ENCODE measurements around the gene FANCE. TPM values are rescaled to one million over a fixed set of nuclear protein-coding genes. Genes with fewer than 3 reads are reported as not detected.

Gene FANCE
- total and polyA plus RNA-seq, 5 donors, result 1.3 to 4.7 (median 2.7) TPM

- H3K27ac ChIP-seq (ENCODE audit: low read length), result peak within 1 kb of the TSS; percentile 82
- intact Hi-C loops (cut with DNase I), result no loop called here
- H3K4me1 ChIP-seq (ENCODE audit: control insufficient read depth, insufficient read depth, low read length), result peaks cover 4% of the 10 kb centered on the region
- ATAC-seq (peak; percentile 90 to 91), DNase-seq (peak; percentile 95 to 97 (median 96))
- H3K4me3 ChIP-seq (ENCODE audit: low read length), result peak within 1 kb of the TSS; percentile 48
- under 1% methylated on average over 86 of the region's 86 CpGs for WGBS
- H3K27me3 ChIP-seq (ENCODE audit: control insufficient read depth, insufficient read depth), result no peaks in the 10 kb centered on the region
- H3K9me3 ChIP-seq (ENCODE audit: control insufficient read depth, low read length), result no peaks in the 10 kb centered on the region
Measured at GRCh38 chr6:35468181-35468979, 16.2 kb downstream of the FANCE start, which contains the start of gene RPL10A. TSS of gene RPL10A (plus strand) at chr6:35468401. CDS start at chr6:35468435, 34 bp downstream.

- Histone ChIP-seq H3K9me3 (ENCODE audit: control insufficient read depth, low read length) (no peaks in the 10 kb centered on the region), H3K27ac (ENCODE audit: low read length) (peak overlapping the region; percentile 82), H3K4me3 (ENCODE audit: low read length) (peak overlapping the region; percentile 48), H3K27me3 (ENCODE audit: control insufficient read depth, insufficient read depth) (no peaks in the 10 kb centered on the region), H3K4me1 (ENCODE audit: control insufficient read depth, insufficient read depth, low read length) (peaks cover 4% of the 10 kb centered on the region)
- 4% methylated on average over 37 of the region's 37 CpGs for WGBS
- intact Hi-C loops (cut with DNase I), result no loop called here
- ATAC-seq (peak; percentile 30 to 43), DNase-seq (peak in 2 of 3 donors; percentile 58 to 74)
Measured at GRCh38 chr6:35468980-35469750, 17.0 kb downstream of the FANCE start.

GRCh38 chr6:35469751-35470662 is 17.9 kb downstream of the FANCE start:
- no peak for DNase-seq
- no peak for ATAC-seq
- intact Hi-C loops (cut with DNase I), result no loop called here

GRCh38 chr6:35470663-35471120 is 18.6 kb downstream of the FANCE start:
- Histone ChIP-seq H3K27ac (ENCODE audit: low read length) (no peak overlapping the region), H3K4me3 (ENCODE audit: low read length) (no peak overlapping the region), H3K9me3 (ENCODE audit: control insufficient read depth, low read length) (no peaks in the 10 kb centered on the region), H3K4me1 (ENCODE audit: control insufficient read depth, insufficient read depth, low read length) (peaks cover 4% of the 10 kb centered on the region), H3K27me3 (ENCODE audit: control insufficient read depth, insufficient read depth) (no peaks in the 10 kb centered on the region)
- WGBS, result 64% methylated on average over 3 of the region's 3 CpGs
- intact Hi-C loops (cut with DNase I), result no loop called here
- ATAC-seq (no peak), DNase-seq (no peak)

More at GRCh38 chr6:35469751-35470662, 17.9 kb downstream of the FANCE start:
- peak overlapping the region; percentile 20 for H3K27ac ChIP-seq (ENCODE audit: low read length)
- no peaks in the 10 kb centered on the region for H3K9me3 ChIP-seq (ENCODE audit: control insufficient read depth, low read length)
- no peaks in the 10 kb centered on the region for H3K27me3 ChIP-seq (ENCODE audit: control insufficient read depth, insufficient read depth)
- H3K4me3 ChIP-seq (ENCODE audit: low read length), result peak overlapping the region; percentile 48
- WGBS, result 52% methylated on average over 18 of the region's 18 CpGs
- H3K4me1 ChIP-seq (ENCODE audit: control insufficient read depth, insufficient read depth, low read length), result peaks cover 4% of the 10 kb centered on the region

- DNase-seq (no peak), ATAC-seq (no peak)
- Histone ChIP-seq H3K27ac (ENCODE audit: low read length) (no peak overlapping the region), H3K9me3 (ENCODE audit: control insufficient read depth, low read length) (no peaks in the 10 kb centered on the region), H3K27me3 (ENCODE audit: control insufficient read depth, insufficient read depth) (no peaks in the 10 kb centered on the region), H3K4me3 (ENCODE audit: low read length) (no peak overlapping the region), H3K4me1 (ENCODE audit: control insufficient read depth, insufficient read depth, low read length) (peaks cover 4% of the 10 kb centered on the region)
- intact Hi-C loops (cut with DNase I), result no loop called here
- WGBS, result 59% methylated on average over 8 of the region's 8 CpGs
Measured at GRCh38 chr6:35471836-35472345, 19.8 kb downstream of the FANCE start.

- no peaks in the 10 kb centered on the region for H3K9me3 ChIP-seq (ENCODE audit: control insufficient read depth, low read length)
- H3K4me3 ChIP-seq (ENCODE audit: low read length), result no peak overlapping the region
- no peaks in the 10 kb centered on the region for H3K27me3 ChIP-seq (ENCODE audit: control insufficient read depth, insufficient read depth)
- intact Hi-C loops (cut with DNase I), result no loop called here
- 85% methylated on average over 9 of the region's 9 CpGs for WGBS
- peaks cover 4% of the 10 kb centered on the region for H3K4me1 ChIP-seq (ENCODE audit: control insufficient read depth, insufficient read depth, low read length)
- no peak overlapping the region for H3K27ac ChIP-seq (ENCODE audit: low read length)
- ATAC-seq (no peak), DNase-seq (no peak)
Measured at GRCh38 chr6:35473075-35473849, 21.1 kb downstream of the FANCE start.

GRCh38 chr6:35473850-35474130 is 21.7 kb downstream of the FANCE start:
- intact Hi-C loops (cut with DNase I), result no loop called here
- ATAC-seq (no peak), DNase-seq (no peak)
- no peak overlapping the region for H3K4me3 ChIP-seq (ENCODE audit: low read length)
- H3K27me3 ChIP-seq (ENCODE audit: control insufficient read depth, insufficient read depth), result no peaks in the 10 kb centered on the region
- peaks cover 4% of the 10 kb centered on the region for H3K4me1 ChIP-seq (ENCODE audit: control insufficient read depth, insufficient read depth, low read length)
- no peaks in the 10 kb centered on the region for H3K9me3 ChIP-seq (ENCODE audit: control insufficient read depth, low read length)
- no peak overlapping the region for H3K27ac ChIP-seq (ENCODE audit: low read length)

GRCh38 chr6:35474131-35474941 is 22.2 kb downstream of the FANCE start:
- H3K4me3 ChIP-seq (ENCODE audit: low read length), result no peak overlapping the region
- ATAC-seq (peak; percentile 2 to 5), DNase-seq (no peak)
- 90% methylated on average over 14 of the region's 14 CpGs for WGBS
- no peaks in the 10 kb centered on the region for H3K27me3 ChIP-seq (ENCODE audit: control insufficient read depth, insufficient read depth)
- intact Hi-C loops (cut with DNase I), result no loop called here
- no peak overlapping the region for H3K27ac ChIP-seq (ENCODE audit: low read length)
- no peaks in the 10 kb centered on the region for H3K9me3 ChIP-seq (ENCODE audit: control insufficient read depth, low read length)
- peaks cover 4% of the 10 kb centered on the region for H3K4me1 ChIP-seq (ENCODE audit: control insufficient read depth, insufficient read depth, low read length)

GRCh38 chr6:35474942-35475570 is 22.9 kb downstream of the FANCE start:
- intact Hi-C loops (cut with DNase I), result no loop called here
- H3K27me3 ChIP-seq (ENCODE audit: control insufficient read depth, insufficient read depth), result no peaks in the 10 kb centered on the region
- no peak for ATAC-seq
- WGBS, result 90% methylated on average over 20 of the region's 20 CpGs
- no peak overlapping the region for H3K27ac ChIP-seq (ENCODE audit: low read length)
- H3K4me3 ChIP-seq (ENCODE audit: low read length), result no peak overlapping the region
- DNase-seq, result no peak
- no peaks in the 10 kb centered on the region for H3K9me3 ChIP-seq (ENCODE audit: control insufficient read depth, low read length)
- no peaks in the 10 kb centered on the region for H3K4me1 ChIP-seq (ENCODE audit: control insufficient read depth, insufficient read depth, low read length)
